Frontal cortex (tissue), 4 donors: Measurements from ENCODE around the gene KSR2. TPM values are rescaled to one million over a fixed set of nuclear protein-coding genes. Genes with fewer than 3 reads are reported as not detected.
"Not testable (repeated sequence)": the region's sequence is repeated elsewhere in the genome, so short reads cannot be mapped to it uniquely, and the experiment has no call there.

ENCODE experiments used
- DNase-seq, 2 donors: peaks; one replicate each; pipeline ENCODE4 v3.0.0; 2012; ENCODE audit warnings: low spot score in 2 of 2
- FAIRE-seq: peaks from 2 replicates; lab custom pipeline; 2012; peaks lifted over from hg19 to GRCh38; lab: Jason Lieb, UNC
- total RNA-seq: library from RNA; depleted of rRNA; stranded (reverse); fragments of >200 nt; gene quantifications from one replicate; pipeline ENCODE4 v1.2.3, GENCODE V29; 2014
- donor health status: control.
- donor health status: control.
- donor health status: control.

The KSR2 gene
- total RNA-seq: 0.82 TPM

DNA sequence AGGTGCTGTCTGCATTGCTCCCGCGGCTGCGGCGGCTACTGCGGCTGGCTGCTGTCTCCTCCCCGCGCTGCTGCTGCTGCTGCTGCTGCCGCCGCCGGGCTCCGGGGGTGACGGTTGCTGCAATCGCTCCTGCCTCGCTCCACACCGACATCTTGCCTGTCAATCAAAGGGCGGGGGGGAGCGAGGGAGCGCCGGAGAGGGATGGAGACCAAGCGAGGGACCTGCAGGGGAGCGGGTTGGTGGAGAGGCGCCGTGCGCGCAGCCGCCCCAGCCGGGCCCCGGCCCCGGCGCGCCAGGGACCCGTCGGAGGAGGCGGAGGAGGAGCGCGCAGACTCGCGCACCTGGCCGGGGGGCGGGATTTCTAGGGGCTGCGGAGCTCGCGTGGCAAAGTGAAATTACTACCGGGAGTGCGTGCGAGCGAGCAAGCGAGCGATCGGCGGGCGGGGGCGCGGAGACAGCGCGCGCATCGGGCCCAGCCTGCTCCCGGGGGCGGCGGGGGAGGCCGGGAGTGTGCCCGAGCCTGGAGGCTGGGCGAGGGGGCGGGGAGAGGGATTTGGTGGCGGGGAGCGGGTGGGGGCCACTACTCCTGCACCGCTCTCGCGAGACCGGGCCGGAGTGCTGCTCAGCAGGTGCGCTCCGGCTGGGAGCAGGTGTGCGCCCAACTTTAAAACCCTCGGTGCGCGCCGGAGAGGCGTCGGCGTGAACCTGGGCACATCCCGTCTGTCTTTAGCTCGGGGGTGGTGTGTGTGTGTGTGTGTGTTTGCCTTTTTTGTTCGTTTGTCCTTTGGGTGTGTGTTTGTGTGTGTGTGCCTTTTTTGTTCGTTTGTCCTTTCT lies at the start of gene KSR2:
Gene KSR2 (minus strand): TSS at position 165 of the 834 bp plus-strand sequence. CDS start 735 bp downstream, outside the sequence.
- FAIRE-seq (no peak), DNase-seq (peak; percentile 51 to 60)

DNA sequence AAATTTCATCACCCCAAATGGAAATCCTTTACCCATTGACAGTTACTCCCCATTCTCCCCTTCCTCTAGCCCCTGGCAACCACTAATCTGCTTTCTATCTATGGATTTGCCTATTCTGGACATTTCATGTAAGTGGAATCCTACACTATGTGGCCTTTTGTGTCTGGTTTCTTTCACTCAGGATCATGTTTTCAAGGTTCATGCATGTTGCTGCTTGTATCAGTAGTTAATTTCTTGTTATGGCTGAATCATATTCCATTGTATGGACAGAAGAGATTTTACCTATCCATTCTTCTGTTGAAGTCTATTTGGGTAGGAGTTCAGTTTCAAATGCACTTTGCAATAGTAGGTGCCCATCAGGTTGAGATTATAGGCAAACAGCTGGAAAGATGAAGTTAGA lies 49.1 kb upstream of the KSR2 start:
- no peak for FAIRE-seq
- no peak for DNase-seq

DNA sequence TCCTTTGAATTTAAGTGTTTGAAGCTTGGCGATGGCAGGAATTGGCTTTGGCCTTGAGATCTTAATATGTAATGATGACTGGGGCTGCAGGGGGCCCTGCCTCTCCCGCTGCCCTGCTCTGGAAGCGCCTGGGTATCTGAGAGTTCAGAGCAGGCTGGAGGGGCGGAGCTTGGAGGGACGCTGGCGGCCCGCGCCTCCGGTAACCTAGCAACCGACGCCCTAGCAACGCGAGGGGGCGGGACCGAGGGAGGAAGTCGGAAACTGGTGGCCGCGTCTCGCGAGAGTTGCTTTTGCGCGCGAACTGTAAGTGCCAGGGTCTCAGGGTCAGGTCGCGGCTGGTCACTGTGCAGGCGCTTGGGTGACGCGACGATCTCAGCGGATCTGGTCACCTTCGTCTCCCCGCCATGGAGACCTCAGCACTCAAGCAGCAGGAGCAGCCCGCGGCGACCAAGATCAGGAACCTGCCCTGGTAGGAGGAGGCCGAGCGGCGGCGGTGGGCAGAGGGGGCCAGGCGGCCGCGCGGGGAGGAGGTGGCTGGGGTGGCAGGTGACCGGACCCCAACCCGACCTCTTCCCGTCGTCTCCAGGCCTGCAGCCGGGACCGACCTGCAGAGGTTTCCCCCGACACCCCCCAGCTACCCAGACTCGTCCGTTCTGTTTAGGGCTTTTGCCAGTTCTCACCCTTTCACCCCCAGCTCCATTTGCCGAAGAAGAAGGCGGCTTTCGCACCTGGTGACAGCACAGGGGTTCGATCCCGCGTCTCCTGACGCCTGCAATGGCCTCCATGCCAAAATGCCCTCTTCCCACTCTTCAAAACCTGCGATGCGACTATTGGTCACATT lies 47.9 kb upstream of the KSR2 start, which contains the start of gene RFC5:
Gene RFC5 (plus strand): TSS at position 280 of the 841 bp plus-strand sequence. CDS start 125 bp downstream, at position 405.
- FAIRE-seq (no peak), DNase-seq (peak; percentile 89 to 98)

DNA sequence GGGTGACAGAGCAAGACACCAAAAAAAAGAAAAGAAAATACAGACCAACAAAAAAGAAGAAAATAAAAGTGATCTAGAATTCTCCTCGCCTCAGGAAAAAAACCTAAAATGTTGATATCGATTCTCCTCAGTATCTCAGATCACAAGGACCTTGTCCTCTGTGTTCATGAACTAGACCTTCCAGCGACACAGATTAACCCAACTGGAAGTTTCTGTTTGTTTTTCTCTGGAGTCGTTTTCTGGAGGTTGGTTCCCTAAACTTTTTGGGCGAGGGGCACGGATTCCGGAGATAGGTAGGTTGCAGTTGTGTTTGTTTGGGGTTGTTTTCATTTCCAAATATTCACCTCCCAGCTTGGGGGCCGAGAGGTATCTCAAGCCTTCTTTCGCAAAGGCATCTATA lies 47.2 kb upstream of the KSR2 start:
- FAIRE-seq (no peak), DNase-seq (no peak)

DNA sequence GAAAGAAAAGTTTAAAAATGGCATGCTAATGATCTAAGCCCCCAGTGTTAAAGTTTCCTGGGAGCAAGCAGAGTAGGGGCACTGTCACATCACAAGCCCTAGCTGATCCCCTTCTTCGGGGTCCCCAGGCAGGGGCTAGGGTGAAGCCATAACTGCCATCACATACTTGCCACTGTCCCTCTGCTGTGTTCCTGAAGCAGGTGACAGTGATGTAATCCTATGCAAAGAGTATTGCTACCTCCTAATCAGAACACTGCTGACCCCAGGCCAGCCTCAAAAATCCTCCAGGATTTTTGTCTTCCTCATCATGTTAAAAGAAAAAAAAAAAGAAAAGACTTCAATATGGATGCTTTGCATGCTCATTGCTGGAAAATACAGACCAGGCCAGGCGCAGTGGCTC lies 46.5 kb upstream of the KSR2 start:
- FAIRE-seq: no peak
- no peak for DNase-seq

DNA sequence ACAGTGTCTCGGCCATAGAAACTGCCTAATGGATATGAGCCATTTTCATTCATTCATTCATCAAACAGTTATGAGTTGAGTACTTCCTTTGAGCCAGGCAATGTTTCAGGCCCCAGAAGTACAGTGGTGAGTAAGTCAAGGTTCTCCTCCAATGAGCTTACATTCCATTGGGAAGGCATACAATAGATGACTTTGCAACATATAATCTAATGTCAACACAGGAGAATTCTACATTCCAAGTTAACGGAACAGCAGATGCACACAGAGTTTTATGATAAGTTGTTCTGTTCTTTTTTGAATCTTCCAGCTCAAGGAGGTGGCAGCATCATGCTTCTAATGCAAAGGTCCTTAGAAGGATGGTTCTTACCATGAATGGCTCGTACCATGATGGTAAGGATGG lies 44.5 kb upstream of the KSR2 start:
- DNase-seq (no peak), FAIRE-seq (no peak)

DNA sequence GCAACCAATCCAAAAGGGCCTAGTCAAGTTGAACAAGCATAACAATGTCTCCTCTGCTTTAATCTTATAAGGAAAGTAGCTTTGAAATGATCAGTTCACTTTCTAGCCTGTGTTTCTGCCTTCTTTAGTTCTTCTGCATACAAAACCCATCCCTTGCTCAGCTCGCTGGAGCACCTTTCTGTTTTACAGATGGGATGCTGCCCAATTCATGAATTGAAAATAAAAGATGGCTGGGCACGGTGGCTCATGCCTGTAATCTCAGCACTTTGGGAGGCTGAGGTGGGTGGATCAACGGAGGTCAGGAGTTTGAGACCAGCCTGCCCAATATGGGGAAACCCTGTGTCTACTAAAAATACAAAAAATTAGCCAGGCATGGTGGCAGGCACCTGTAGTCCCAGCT lies 43.2 kb upstream of the KSR2 start:
- DNase-seq (no peak), FAIRE-seq (no peak)

DNA sequence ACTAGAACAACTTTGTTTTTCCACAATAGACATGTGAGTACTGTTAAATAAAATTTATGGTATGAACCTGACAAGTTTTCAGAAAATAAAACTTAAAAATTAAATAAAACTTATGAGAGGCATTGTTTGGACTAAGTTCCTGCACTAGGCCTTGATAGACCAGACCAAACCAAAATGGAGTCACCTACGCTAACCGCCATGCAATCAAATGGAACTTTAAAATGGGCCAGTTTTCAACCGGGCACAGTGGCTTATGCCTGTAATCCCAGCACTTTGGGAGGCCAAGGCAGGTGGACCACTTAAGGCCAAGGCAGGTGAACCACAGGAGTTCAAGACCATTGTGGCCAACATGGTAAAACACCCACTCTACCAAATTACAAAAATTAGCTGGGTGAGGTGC lies 42.6 kb upstream of the KSR2 start:
- no peak for FAIRE-seq
- DNase-seq: no peak

DNA sequence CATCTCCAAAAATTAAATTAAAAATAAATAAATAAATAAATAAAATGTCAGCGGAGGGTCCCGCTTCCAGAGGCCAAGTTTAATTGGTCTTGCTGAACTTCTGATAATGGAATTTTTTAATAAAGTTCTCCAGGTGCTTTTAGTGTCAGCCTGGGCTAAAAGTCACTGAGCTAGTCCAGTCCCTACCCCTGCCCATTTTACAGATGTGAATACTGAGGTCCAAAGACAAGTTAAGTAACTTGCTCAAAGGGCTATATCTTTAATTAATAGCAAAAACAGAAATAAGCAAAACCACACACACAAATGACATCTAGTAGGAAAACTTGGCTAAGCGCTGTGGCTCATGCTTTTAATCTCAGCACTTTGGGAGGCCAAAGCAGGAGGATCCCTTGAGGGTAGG lies 42.1 kb upstream of the KSR2 start:
- DNase-seq (no peak), FAIRE-seq (no peak)

DNA sequence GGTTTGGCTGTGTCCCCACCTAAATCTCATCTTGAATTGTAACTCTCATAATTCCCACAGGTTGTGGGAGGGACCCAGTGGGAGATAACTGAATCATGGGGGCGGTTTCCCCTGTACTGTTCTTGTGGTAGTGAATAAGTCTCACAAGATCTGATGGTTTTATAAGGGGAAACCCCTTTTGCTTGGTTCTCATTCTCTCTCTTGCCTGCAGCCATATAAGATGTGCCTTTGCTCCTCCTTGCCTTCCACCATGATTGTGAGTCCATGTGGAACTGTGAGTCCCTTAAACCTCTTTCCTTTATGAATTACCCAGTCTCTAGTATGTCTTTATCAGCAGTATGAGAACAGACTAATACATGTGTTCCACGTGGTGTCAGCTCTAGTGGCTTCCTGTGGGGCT lies 31.0 kb upstream of the KSR2 start:
- DNase-seq, FAIRE-seq: not testable (repeated sequence)

DNA sequence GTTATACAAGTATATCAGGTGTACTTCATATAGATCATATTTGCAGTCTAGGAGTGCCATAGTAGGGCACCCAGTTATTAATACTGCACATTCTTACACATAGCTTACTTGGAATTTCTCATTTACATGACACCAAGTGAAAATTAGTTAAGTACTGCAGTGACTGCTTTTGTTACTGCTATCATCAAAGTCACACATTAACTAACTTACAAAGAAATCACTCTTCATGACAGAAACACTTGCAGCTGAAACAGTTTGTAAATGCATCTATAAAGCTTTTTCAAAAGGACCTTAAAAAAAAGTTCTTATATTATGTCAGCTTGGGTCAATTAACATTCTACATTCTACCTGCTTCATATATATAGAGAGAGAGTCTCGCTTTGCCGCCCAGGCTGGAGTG lies 29.9 kb upstream of the KSR2 start:
- DNase-seq (no peak), FAIRE-seq (no peak)

DNA sequence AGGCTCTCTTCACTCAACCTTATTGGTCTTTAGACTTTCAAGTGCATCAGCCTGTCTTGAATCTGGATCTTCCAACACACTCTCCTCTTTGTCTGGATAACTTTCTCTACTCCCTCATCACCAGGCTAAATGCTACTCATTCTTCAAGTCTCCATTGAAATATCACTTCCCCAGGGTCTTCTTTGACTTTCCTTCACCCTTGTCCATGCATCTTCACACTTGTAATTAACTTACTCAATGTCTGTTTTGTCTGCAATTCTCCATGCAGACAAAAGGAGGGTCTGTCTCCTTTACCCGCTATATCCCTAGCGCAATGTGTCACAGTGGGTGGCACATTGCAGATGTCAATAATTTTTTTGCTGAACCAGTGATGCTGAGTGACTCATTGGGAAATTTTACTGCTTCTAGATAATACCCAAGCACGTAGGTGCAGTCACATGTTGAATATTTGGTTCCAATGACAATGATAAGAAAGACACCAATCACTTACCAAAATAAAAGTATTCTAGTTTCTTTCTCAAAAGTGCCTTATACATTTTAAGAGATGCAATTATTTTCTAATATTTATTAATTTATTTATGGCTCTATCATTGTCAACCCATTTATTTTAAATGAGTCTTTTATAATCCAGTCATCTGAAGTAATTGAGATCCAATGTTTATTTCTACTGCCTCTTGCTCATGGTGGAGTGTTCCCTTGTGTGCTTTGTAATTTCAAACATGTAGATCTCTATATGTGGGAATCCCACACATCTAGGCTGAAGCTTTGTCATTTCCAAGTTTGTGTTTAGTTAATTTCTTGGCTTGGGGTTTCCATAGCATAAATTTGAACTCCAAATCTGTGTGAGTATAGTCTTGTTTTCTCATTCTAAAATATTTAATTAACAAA lies 26.0 kb upstream of the KSR2 start:
- DNase-seq: no peak
- no peak for FAIRE-seq

DNA sequence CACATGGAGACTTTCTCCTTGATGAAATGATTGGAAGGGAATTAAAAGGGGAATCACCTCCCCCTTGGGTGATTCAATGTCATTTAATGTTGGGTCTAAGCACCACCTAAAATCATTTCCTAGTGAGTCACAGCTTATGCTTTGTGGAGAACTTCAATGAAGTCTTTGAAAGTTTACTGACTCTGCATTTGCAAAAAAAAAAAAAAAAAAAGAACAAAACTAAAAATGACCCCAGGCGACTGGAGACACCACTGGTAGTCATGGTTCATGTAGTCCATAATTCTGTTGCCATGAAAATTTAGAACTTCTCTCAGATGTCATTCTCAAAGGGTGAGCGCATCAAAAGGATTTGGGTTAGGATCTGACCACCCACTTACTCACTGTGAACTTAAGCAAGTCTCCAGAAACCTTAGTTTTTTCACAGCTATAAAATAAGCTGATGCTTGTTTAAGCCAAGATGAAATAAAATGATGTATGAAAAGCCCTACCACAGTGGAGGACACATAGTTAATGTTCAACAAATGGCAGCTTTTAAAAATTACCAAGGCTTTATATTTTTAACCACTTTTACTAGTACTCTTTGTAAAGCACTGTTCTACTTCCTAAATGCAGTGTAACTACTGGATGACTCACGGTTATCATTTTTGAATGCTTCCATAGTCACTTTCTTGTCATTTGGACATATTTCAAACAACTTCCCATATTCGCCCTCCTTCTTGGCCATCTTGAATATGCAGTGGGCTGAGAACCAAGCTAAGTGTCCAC lies 18.1 kb upstream of the KSR2 start:
- DNase-seq: no peak
- FAIRE-seq: no peak

DNA sequence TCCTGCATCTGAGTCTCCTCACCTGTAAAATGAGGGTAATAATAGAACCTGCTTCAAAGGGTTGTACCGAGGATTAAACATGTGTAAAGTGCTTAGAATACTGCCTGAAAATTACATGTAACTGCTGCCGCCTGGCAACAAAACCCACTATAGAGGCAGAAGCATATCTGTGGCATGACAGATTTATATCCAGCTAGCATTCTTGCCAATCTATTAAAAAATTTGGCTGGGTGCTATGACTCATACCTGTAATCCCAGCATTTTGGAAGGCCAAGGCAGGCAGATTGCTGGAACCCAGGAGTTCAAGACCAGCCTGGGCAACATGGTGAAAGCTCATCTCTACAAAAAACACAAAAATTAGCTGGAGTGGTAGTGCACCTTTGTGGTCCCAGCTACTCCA lies 16.4 kb upstream of the KSR2 start:
- no peak for DNase-seq
- FAIRE-seq: no peak

DNA sequence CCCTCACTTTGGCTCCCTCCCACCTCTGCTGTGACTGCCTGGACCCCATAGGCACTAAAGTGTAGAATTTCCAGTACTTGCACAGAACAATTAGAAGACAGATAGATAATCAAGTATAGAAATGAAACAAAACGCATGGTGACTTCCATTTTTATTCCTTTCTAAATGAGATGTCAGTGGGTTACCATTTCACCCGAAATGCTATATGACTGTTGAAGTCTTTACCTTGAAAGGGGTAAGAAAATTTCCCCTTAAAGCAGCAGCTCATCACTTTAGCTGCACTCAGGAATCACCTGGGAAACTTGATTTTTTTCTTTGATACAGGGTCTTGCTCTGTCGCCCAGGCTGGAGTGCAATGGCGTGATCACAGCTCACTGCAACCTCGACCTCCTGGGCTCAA lies 12.5 kb upstream of the KSR2 start:
- FAIRE-seq: no peak

DNA sequence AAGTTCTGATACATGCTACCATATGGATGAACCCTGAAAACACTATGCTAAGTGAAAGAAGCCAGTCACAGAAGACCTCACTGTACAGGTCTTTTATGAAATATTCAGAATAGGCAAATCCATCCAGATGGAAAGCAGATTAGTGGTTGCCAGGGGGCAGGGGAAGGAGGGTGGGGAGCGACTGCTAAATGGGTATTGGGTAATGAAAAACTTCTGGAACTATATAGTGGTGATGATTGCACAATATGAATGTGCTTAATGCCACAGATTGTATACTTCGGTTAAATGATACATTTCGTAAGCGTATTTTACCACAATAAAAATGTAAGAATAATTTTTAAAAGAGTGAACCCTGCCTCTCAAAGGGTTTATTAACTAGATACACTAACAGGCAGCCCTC lies 11.8 kb upstream of the KSR2 start:
- FAIRE-seq (no peak), DNase-seq (no peak)

More for the DNA sequence above, 12.5 kb upstream of the KSR2 start:
- DNase-seq: no peak

DNA sequence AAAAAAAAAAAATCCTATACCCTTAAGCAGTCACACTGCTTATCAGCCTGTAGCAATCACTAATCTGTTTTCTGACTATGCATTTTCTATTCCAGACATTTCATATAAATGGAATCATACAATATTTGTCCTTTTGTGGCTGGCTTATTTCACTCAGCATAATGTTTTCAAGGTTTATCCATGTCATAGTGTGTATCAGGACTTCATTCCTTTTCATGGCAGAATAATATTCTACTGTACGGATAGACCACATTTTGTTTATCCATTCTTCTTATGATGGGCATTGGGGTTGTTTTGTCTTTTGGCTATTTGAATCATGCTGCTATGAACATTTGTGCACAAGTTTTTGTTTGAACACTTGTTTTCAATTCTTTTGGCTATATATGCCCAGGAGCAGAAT lies 8.6 kb upstream of the KSR2 start:
- DNase-seq (no peak), FAIRE-seq (no peak)

DNA sequence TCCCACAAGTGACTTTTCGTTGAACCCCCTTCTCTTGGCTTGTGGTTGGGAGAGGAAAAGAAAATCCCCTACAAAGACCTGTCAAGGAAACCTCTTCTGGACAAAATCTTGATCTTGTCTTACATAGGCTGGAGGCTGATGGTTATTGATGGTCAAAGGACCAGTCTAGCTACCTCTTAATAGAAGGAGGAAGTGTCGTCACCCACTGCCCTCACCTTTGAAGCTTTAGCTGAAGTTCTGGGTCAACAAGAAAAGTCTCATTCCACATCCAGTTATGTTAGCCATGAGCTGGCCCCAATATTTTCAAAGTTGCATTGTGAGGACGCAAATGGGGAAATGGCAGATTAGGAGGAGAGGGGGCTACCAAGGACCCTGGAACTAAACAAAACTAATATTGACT lies 6.2 kb upstream of the KSR2 start:
- DNase-seq (no peak), FAIRE-seq (no peak)

DNA sequence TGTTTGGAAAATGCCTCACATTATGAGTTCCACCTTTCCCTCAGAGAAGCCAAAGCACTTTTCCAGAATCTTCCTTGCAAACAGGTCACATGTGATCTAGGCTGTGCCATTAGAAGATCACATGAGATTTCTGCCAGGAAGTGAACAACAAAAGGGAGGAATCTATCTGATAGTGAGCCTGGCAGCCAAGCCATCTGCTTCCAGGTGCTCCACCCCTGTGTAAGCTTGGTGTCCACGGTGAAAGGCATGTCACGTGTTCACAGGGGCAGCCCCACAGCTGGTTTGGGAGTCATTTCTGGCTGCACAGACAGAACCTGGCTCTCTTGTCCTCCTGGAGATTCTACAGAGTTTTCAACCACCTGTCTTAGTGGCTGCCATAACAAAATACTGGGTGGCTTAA lies 3.5 kb upstream of the KSR2 start:
- DNase-seq: no peak
- FAIRE-seq: no peak
